Left renal pelvis (tissue), 4 donors: ENCODE results near the gene EVA1C. TPM values are rescaled to one million over a fixed set of nuclear protein-coding genes. Genes with fewer than 3 reads are reported as not detected.
"Not testable (repeated sequence)": the region's sequence is repeated elsewhere in the genome, so short reads cannot be mapped to it uniquely, and the experiment has no call there.

Source experiments
- DNase-seq, 4 donors: peaks; one replicate each; pipeline ENCODE4 v3.0.0-alpha.2; 2013; ENCODE audit warnings: low read depth in 4 of 4, low spot score in 3 of 4
- polyA plus RNA-seq, 4 donors: library from polyadenylated mRNA; unstranded; fragments of 120-200 nt; gene quantifications; one replicate each; pipeline ENCODE4 v1.2.1, GENCODE V29; 2013; ENCODE audit not compliant: insufficient read length in 4 of 4

EVA1C gene
- polyA plus RNA-seq, 4 donors, result 1.3 to 3.9 (median 2.4) TPM

DNA sequence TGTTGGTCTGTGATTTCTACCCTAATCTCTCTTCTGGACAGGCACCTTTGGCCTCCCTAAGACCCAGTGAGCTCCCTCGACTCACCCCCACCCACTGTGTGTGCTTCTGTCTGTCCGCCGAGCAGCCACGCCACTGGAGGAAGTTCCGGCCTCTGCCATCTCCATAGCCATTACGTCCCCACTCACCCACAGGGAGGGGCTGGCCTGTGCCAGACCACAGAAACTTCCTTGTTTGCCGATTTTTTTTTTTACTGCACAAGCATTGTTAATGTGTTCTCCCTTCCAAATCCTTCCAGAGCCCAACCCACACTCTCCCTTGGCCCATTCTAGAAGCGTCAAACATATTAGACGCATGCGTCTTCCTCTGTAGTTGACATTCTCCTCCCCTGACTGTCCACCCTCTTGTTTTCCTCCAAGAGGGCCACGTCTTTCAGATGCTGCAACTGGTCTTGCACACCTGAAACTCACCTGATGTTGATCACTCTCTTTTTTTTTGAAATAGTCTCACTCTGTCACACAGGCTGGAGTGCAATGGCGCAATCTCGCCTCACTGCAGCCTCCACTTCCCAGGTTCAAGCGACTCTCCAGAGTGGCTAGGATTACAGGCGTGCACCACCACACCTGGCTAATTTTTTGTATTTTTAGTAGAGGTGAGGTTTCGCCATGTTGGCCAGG is 72.3 kb downstream of the EVA1C start:
- no peak for DNase-seq

GRCh38 chr21:32492376-32492775 is 79.9 kb downstream of the EVA1C start:
- DNase-seq, result no peak

DNA sequence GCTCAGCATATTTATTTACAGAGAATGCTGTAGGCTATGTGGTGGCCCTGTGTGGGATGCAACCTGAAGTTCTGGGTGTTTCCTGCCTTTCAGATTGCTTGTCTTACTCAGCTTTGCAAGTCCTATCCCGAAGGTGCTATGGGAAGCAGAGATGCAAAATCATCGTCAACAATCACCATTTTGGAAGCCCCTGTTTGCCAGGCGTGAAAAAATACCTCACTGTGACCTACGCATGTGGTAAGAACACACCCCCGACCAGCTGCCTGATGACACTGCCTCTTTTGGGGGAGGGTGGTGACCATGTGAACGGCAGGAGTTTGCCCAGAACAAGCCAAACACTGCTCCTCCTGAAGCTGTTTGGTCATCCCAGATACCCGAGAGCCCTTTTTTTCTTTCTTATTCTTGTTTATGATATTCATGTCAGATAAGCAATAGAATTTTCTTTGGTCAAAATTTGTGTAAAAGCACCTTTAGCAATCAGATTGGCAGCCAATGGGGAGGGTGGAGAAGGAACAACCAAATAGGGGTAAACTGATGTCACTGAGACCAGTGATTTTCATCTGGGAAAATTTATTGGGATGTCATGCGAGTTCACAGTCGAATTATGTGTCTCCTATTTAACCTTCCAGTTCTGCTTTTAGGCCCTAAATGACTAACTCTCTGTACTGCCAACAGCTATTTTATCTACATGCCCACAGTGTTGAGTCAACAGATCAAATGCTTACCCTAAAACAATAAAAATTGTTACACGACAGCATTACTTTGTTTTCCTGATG is 82.6 kb downstream of the EVA1C start:
- DNase-seq, result no peak

- DNase-seq, result no peak
These were observed 84.1 kb downstream of the EVA1C start for GRCh38 chr21:32496568-32496967.

DNA sequence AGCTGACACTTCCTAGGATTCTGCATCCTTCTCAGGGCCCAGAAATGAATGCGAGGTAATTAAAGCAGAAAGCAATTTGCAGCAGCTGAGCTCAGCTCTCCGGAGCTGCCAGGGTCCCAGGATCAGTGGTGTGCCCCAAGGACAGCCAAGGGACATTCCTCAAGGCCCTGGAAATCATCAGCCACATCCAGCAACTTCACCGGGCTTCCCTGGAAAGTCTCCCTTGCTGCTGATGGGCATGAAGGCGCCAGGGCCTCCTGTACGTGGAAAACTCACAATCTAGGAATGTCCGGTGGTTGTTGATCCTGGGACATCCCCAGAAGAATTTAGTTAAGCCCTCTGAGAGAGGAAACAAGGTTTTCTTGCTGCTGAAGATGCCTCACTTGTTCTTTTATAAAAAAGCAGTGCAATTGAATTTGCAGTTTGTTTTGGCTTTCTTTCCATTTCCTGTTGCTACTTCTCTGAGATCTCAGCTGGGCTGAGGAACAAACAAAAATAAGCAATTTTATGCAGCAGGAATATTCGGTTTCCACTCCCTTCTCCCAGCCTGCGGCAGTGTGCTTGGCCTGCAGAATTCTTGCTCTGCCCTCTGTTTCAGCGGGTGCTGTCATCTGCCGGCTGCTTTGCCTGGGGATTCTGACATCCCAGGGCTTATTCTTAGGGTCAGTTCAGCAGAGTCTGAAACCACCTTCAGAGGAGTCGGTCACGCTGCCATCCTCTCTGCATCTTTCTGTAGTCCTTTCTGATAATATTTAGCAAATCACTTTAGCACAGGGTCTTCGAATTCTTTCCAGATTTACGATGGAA is 86.9 kb downstream of the EVA1C start:
- no peak for DNase-seq

DNA sequence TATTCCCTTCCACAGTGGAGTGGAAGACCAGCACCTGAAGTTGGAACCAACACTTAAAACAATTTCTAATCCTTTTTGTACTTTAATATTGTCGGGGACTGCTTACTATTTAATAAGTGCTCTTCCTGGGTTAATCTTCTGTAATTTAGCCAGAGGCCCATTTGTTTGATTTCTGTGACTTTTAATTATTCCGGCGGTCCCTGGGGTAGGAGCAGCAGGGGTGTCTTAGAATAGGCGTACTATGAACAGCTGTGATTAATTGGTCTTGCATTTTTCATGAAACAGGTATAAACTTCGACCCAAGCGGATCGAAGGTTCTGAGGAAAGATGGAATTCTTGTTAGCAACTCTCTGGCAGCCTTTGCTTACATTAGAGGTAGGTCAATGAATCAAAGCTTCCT is 91.1 kb downstream of the EVA1C start:
- not testable (repeated sequence) for DNase-seq

- DNase-seq, result not testable (repeated sequence)
These were observed 93.3 kb downstream of the EVA1C start for GRCh38 chr21:32505767-32506166.

DNA sequence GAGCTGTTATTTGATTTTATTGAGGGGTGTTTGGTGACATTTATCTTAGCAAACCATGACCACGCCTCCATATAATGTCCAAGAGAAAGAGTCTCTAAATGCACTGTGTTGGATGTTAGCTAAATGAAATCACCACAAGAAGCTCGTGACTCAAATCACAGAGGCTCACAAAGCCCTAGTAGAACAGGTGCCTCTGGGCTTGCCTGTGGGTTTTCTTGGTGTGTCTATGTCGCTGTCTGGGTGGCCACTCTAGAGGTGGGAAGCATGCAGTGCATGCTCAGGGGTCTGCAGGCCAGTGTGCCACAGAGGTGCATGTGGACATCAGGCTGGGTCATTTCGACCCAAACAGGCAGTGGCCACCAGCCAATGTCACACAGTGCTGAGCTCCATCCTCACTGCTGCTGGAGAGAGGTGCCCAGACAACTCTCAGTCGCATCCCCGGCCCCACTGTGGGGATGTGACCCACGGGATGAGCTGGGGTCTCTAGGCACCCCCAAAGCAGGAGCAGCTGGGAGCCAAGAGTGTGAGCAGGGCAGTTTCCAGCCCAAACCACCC is 94.0 kb downstream of the EVA1C start:
- DNase-seq, result not testable (repeated sequence)

GRCh38 chr21:32507342-32507919 is 94.9 kb downstream of the EVA1C start:
- DNase-seq, result no peak

GRCh38 chr21:32508036-32508435 is 95.5 kb downstream of the EVA1C start:
- DNase-seq, result not testable (repeated sequence)

DNA sequence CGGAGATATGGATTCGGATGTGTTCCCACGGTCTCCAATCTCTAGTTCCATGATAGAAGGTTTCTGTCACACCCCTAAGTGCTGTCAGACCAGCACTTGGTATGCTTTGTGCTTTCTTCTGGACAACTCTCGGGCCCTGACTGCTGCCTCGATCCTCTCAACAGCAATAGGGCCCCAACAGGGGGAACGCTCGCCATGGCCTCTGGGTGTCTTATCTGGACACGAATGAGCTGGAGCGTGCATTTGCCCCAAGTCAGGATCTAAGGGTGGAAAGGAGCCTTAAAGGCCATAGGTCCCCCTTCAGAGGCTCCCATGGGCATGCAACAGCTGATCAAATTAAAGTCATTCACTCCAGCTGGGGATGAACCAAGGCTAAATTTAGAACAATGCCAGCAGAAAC is 96.1 kb downstream of the EVA1C start:
- DNase-seq, result no peak

DNA sequence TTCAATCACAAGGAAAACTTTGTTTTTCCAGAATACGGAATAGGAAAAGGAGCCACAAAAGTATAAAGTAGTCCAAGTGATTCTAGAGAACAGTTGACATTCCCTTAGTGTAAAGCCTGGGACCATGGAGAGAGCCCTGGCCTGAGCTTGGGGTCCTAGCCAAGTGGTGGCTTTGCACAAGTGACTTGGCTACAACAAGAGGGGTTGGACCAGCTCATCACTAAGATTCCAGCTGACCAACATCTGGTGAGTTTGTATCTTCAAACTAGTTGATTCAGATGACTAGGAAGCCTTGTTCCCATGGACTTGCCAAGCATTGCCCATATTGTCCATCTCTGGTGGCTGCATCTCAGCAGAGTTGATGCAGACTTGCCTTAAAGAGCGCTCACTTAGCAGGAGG is 96.5 kb downstream of the EVA1C start:
- DNase-seq, result not testable (repeated sequence)

DNA sequence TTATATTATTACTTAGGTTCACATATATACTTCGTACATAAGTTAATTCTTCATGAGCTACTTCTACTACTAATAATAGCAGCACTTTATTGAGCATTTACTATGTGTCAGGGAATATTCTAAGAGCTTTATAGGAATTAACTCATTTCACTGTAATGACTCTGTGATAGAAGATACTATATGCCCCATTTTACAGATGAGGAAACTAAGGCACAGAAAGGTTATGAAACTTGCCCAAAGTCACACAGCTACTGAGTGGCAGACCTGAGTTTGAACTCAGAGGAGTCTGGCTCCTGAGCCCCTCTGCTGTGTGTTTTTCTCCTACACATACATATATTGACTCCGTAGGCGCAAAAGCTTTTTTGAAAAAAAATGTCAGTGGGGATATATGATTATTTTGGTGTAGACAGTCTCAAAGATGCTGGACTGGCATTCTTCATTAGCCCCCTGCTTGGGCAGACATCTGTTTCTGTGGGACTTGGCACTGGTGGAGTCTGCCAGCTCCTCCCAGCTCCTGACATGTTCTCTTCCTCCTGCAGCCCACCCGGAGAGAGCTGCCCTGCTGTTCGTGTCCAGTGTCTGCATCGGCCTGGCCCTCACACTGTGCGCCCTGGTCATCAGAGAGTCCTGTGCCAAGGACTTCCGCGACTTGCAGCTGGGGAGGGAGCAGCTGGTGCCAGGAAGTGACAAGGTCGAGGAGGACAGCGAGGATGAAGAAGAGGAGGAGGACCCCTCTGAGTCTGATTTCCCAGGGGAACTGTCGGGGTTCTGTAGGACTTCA is 102.0 kb downstream of the EVA1C start:
- DNase-seq, result no peak

GRCh38 chr21:32515874-32516273 is 103.4 kb downstream of the EVA1C start:
- no peak for DNase-seq

- DNase-seq, result no peak
These were observed 104.5 kb downstream of the EVA1C start for GRCh38 chr21:32516756-32517649.

- no peak for DNase-seq
These were observed 107.7 kb downstream of the EVA1C start for GRCh38 chr21:32519945-32520874.

DNA sequence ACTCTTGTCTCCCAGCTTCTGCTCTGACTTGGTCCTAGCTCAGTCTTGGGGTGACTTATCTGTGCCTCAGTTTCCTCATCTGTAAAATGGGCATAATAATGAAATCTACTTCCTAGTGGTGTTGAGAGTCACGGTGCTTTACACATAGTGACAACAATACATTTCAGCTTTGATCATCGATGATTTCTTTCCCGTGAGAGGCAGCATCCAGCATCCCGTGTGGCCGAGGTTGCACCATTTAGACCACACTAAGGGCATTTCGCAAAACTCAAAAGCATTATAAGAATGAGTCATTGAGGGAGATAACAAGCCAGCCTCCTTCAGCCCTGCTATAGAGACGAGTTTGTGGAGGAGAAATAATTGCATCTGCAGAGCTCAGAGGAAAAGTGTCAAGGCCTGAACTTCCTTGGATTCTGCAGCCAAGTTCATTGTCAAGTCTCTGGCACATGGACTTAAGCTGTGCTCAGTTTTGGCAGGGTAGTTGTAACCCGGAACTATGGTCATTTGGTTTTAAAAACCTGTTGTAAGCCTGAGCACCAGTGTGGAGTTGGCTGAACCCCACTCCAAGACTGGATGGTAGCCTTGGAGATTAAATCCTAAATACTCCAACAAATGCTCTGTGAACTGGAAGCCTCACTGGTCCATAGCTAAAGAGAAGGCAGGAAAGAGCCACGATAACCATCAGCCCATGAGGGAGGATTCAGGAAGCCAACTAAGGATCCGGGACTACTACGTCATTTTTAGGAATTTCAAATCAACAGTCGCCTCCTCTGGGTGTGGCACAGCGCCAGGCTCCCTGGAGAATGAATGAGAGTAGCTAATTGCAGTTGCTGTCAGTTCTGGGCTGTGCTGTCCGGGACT is 108.6 kb downstream of the EVA1C start:
- DNase-seq, result no peak
